GM21423 (cell line): ENCODE data around the gene DUSP1.
A peak's percentile ranks its signal among the peaks of the same experiment; 100 is the strongest.

Experiments
- ATAC-seq: cut with Tn5 transposase; IDR thresholded peaks from one replicate; pipeline ENCODE4 v1.9.1; 2021; ENCODE audit warnings: mild to moderate bottlenecking, moderate library complexity; ENCODE audit not compliant: unreplicated experiment

The DUSP1 gene

DNA sequence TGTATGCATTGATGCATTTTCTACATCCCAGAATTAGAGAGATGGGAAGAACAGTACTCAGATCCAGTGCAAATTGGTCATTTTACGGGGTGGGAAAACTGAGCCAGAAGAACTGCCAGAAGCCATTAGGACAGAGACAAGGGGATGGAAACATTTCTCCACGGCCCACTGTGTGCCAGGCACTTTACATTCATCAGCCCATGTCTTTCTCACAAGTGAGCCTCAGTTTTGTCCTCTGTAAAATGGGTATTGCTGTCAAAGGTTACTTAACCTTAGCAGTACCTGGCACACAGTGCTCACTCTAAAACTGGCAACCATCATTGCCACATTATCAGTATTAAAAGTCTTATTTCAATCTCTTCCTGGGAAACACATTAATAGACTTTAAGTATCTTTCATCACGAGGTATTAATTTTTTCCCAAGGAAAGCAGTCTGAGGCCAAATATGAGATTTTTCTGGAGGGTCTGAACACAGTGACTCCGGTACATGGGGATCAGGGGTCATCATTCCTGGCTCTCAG lies 5.2 kb downstream of the DUSP1 start:
- ATAC-seq = no peak

DNA sequence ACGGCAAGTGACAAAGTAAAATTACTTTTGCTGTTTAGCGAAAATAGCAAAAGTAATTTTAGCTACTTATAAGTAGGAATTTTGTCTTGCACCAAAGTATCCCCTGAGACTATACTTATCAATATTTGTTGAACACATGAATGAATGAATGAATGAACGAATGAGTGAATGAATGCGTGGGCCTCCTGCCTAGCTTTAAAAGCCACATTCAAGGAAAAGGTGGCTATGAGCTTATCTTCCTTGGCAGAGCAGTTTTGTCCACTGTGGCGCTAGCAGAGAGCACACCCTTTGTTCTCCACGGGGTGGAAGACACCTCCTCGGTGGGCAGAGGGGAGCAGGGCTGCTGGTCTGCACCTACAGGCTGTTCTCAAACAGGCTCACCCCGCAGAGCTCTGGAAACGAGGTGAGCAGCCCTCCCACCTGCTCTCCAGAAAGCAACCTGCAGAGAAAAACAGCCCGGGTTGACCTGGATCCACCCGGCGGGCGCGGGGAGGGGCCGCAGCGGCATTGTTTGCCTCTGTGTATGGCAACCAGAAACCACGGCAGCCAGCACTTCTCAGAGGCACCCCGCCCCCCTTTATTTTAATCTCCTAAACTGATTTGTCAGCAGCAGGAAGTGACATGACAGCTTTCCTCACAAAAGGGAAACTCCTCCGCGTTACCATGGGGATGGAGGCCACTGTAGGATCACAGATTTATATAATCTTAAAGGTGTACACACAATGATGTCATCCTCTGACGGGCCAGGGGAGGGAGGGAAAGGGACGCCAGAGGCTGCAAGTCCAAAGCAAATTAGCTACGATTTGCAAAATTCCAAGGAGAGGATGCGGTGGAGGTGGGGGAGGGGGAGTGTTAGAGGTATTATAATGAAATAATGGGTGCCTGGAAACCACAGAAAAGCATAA lies 5.9 kb downstream of the DUSP1 start:
- peak; percentile 88 for ATAC-seq

DNA sequence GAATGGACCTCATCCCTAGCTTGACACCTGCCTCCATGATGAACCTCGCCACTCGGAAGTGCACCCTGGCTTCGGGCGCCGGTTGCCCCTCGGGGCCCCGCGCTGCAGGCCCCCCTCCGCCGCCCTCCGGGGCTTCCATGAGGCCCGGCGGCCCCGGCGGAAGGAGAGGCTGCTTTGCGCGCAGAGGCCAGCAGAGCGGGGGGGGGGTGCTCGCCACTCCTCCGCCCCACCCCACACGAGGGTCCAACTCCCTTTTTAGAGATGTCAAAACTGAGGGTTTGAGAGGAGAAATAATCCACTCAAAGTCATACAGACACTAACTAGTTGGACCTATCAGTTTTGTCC lies 7.9 kb downstream of the DUSP1 start:
- ATAC-seq = no peak

DNA sequence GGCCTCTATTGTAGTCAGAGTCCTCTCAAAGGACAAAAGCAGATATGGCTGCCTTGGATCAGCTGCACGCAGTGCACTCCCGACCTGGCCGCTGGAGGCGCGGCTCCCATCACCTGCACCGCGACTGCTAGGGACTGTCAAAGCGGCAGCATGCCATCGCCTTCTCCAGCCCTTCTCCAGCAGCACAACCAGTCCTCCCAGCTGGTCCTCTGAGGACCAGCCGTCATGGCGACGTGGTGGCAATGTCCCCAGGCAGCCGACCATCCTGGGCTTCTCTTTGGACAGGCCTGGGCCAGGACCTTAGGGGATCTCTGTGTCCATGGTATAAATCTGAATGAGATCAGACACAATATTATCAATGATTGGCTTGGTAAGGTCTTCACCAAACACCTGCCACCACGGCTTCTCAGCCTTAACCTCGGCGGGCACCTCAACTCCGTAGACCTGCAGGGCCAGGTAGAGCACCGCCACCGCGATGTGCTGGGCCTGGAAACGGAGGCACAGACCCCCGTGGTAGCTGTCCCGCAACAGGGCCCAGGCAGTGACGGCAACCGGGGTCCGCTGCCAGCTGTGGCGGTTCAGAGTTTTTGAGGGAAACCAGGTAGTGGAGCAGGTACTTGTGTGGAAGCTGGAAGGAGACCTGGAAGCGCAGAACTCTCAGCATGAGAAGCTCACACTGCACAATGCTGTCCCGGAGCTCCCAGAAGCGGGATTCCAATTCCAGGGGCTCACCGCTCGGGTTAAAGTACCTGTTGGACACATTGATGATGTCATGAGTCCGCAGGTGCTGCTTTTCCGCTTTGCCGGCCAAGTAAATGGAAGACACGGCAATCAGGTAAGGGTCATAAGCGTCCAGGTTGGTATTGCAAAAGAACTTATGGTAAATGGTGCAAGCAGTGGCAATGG lies 8.5 kb downstream of the DUSP1 start:
- no peak for ATAC-seq

DNA sequence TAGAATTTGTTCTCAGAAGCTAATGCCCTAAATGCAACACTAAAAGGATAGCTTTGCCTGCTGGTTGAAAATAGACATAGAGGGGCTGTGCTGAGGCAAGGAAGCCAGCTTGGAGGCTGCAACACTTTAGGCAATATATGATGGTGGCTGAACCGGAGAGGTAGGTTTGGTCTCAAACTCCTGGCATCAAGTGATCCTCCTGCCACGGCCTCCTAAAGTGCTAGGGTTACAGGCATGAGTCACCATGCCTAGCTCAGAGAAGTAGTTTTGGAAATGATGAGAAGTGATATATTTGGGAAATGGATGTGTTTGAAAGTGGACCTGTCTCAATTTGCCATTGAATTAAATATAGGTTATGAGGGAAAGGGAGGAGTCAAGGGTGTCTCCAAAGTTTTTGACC lies 10.0 kb downstream of the DUSP1 start:
- ATAC-seq = no peak

DNA sequence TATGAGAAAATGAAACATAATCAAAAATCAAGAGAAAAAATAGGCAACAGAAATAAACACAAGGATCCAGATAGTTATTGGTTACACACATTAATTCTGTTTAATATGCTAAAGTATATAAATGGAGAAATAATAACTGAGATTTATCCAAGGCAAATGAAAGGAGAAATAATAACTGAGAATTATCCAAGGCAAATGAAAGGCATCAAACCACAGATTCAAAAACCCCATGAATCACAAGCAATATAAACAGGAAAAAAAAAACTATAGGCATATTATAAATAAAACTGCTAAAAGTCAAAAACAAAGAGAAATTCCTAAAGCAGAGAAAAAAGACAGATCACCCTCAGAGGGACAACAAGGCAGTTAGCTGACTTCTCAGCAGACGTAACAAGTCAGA lies 10.9 kb downstream of the DUSP1 start:
- ATAC-seq = no peak

DNA sequence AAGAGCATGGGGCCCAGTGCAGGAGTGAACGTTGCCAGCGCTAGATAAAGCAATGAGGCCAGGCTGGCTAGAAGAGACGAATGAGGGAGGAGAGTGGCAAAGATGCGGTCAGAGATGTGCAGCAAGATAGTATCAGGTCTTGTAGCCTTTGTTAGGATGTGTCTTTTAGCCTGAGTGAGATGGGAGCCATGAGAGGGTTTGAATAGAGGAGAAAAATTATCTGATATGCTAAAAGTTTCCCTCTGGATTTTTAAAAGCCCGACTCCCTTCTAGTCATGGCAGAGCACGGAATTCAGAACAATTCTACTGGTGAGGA lies 12.2 kb downstream of the DUSP1 start:
- ATAC-seq = no peak

DNA sequence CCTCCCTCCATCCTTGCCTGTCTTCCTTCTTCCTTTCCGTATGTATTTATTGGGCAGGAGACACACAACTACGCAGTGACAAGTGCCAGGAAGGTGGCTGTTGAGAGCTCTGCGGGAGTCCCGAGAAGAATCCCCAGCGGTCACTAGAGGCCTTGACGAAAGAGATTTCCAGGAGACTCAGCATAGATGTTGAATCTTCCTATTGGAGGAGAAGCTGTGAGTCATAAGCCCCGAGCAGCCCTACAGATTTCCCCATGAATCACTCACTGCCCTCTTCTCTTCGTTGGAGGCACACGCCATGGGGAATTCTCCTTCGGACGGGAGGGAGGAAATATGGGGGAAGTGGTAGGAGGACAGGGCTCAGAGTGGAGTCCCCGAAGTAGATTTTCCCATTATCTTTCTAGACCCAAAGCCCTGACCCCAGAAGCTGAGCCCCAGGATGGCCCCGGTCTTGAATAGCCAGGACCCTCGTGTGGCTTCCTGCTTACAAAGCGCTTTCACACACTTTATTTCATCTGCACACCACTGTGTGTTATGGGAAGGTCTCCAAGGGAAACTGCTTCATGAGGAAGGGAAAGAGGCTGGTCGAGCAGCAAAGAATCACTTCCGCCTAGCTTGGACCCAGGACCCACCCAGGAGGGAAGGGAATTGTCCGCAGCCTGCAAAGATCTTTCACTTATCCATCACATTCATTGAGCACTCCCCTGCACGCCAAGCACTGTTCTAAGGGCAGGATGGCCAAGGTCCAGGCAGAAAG lies 12.7 kb downstream of the DUSP1 start:
- ATAC-seq = no peak

DNA sequence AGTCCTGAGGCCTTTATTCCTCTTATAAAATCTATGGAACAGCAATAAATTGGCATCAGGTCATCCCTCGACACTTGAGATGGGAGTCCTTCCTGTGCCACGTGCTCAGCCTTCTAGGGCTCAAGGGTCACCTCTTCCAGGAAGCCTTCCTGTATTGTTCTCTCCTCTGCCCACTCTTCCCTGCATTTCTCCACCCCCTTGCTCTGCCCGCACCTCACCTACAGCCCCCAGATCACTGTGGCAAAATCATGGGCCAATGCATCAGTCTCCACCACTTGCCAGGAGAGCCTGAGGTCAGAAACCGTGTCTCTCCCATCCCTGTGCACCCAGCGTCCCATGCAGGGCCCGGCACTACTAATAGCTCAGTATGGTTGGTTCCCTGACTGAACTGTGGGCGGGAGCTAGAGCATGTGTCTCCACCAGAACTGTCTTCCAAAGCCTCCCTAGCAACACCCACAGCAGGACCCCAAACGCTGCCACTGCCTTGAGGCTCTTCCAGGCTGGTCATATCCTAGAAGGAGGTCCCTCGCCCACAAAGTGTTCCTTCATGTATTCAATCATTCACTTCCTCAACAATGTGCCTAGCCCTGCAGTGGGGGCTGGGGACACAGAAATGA lies 13.5 kb downstream of the DUSP1 start:
- ATAC-seq = no peak

DNA sequence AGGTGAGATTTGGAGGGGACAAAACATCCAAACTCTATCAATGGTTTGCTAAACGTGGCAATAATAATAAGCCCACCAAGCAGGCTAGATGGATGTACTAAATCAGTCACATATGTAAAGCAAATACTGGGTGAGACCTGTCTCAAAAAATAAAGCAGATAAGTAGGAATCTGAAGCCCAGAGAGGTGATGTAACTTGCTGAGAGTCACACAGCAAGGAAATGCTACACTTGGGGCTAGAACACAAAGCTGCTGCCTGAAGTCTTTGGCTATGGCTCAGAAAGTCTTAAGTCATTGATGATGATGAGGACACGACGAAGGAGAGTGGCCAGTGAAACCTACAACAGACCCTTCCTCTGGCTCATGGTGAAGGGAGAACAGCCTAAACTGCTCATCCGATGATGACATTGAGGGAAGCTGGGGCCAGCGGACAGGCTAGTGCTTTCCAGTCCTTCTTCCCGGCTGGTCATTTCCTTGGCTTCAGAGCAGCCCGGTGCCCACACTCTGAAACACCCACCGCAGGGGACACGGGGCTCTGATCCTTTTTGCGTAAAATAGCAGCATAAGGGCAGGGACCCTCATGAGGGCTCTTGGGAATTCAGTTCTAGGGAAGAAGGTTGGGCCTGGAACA lies 14.1 kb downstream of the DUSP1 start:
- no peak for ATAC-seq

- ATAC-seq = no peak
These were observed 16.2 kb downstream of the DUSP1 start for GRCh38 chr5:172754596-172755356.

- no peak for ATAC-seq
These were observed 17.9 kb downstream of the DUSP1 start for GRCh38 chr5:172753101-172753500.

DNA sequence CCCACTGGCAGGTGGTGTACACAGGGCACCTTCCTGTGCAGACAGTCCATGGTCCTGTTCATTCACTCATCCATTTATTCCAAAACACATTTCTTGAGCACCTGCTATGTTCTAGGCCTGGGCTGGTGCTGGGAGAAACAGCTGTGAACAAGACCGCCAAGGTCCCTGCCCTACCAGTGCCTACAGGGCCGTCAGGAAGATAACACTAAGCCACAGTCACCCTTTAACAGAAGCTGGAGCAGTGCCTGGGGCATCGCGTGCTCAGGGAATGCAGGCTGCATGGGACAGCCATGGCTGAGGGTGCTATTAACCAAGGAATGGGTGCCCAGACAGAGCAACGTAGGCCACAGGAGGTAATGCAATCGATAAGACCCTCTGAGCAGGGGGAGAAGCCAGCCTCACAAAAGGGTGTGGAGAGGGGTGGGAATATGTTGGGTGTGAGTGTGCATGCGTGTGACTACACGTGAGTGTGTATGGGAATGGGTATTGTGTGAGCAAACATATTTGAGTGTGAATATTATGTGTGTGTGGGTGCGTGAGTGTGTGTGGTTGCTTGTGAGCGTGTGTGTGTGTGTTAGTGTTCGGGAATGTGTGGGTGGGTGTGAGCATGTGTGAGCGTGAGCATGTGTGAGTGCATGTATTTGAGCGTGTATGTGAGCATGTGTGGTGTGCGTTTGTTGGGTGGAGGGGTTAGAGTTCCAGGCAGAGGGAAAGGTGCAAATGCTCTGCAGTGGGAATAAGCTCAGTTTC lies 19.1 kb downstream of the DUSP1 start:
- no peak for ATAC-seq

GRCh38 chr5:172749881-172750633 lies 20.9 kb downstream of the DUSP1 start:
- no peak for ATAC-seq

- no peak for ATAC-seq
These were observed 21.9 kb downstream of the DUSP1 start for GRCh38 chr5:172749076-172749475.

DNA sequence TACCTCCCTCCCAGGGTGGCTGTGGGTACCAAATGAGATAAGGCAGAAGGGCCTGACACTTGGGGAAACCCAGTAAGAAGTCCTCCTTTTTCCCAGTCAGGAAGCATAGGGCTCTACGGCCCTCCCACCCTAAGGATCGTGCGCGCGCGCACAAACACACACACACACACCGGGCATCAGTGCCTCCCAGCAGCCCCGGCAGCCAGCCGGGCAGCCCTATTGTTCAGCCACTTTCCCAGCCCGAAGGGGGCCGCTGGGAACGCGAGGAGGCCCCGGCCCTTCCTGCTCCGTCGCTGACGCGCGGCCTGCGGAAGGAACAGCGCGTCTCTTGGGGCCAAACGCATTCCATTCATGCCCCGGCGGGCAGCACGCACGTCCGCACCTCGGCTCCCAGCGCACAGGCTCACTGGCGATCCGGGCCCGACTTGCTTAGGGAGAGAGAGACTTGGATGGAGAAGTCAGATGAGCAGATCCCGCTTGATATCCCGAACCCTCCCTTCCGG lies 22.6 kb downstream of the DUSP1 start:
- no peak for ATAC-seq

DNA sequence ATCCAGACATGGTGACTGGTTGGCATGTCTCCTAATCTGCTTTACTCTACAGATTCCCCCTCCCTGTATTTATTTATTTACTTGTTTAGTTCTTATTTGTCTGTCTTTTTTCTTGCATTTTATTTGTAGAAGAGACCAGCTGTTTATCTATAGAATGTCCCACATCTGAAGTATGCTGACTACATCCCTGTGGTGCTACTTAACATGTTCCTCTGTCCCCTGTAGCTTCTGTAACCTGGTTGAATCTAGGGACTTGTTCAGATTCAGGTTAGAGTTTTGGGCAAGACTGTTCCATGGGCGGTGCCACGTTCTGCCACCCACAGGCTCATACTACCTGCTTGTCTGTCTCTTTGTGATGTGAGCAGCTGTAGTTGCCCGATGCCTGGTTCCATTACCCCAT lies 23.5 kb downstream of the DUSP1 start:
- ATAC-seq = no peak

- ATAC-seq = no peak
These were observed 24.3 kb downstream of the DUSP1 start for GRCh38 chr5:172746725-172747124.
